H9 (cell line): ENCODE results near the gene PRF1. TPM values are rescaled to one million over a fixed set of nuclear protein-coding genes. Genes with fewer than 3 reads are reported as not detected.

ENCODE experiments used
- DNase-seq: peaks from one replicate; pipeline ENCODE4 v3.0.0-alpha.2; 2017
- H2AFZ ChIP-seq: one replicate; pipeline ENCODE4 v1.6.1; 2013; ENCODE audit warnings: mild to moderate bottlenecking, low read length, control low read depth, moderate library complexity
- H2AK5ac ChIP-seq: 2 replicates; pipeline ENCODE4 v1.6.1; 2013; ENCODE audit warnings: low read length, control low read depth, mixed read lengths; ENCODE audit not compliant: insufficient read length
- H2BK120ac ChIP-seq: one replicate; pipeline ENCODE4 v1.6.1; 2013; ENCODE audit warnings: low read depth, mild to moderate bottlenecking, low read length, control low read depth, inconsistent platforms; ENCODE audit not compliant: poor library complexity, severe bottlenecking
- H2BK12ac ChIP-seq: 2 replicates; pipeline ENCODE4 v1.6.1; 2013; ENCODE audit warnings: low read length, control low read depth, mixed read lengths, low read depth; ENCODE audit not compliant: insufficient read length
- H2BK15ac ChIP-seq: 2 replicates; pipeline ENCODE4 v1.6.1; 2013; ENCODE audit warnings: low read depth, low read length, control low read depth
- H2BK20ac ChIP-seq: one replicate; pipeline ENCODE4 v1.6.1; 2013; ENCODE audit warnings: low read depth, mild to moderate bottlenecking, low read length, control low read depth, inconsistent platforms; ENCODE audit not compliant: poor library complexity, severe bottlenecking
- H2BK5ac ChIP-seq: 2 replicates; pipeline ENCODE4 v1.6.1; 2013; ENCODE audit warnings: low read length, control low read depth, mixed read lengths; ENCODE audit not compliant: insufficient read length
- H3K14ac ChIP-seq: 2 replicates; pipeline ENCODE4 v1.6.1; 2013; ENCODE audit warnings: low read length, control low read depth; ENCODE audit not compliant: insufficient read depth
- H3K18ac ChIP-seq: 2 replicates; pipeline ENCODE4 v1.6.1; 2013; ENCODE audit warnings: low read depth, mild to moderate bottlenecking, mixed read lengths, low read length, control low read depth; ENCODE audit not compliant: insufficient read length
- H3K23ac ChIP-seq: 2 replicates; pipeline ENCODE4 v1.6.1; 2013; ENCODE audit warnings: low read length, control low read depth, mixed read lengths, low read depth; ENCODE audit not compliant: insufficient read length
- H3K23me2 ChIP-seq: 2 replicates; pipeline ENCODE4 v1.6.1; 2013; ENCODE audit warnings: low read depth, mild to moderate bottlenecking, mixed read lengths, low read length, control low read depth; ENCODE audit not compliant: insufficient read length, poor library complexity, severe bottlenecking
- H3K27ac ChIP-seq: 2 replicates; pipeline ENCODE4 v1.5.1; 2013; ENCODE audit warnings: low read length, control low read depth, mixed read lengths, low read depth; ENCODE audit not compliant: insufficient read length
- H3K27me3 ChIP-seq: 2 replicates; pipeline ENCODE4 v1.6.1; 2013; ENCODE audit warnings: low read length, control low read depth, inconsistent platforms; ENCODE audit not compliant: insufficient read depth
- H3K4ac ChIP-seq: 2 replicates; pipeline ENCODE4 v1.6.1; 2013; ENCODE audit warnings: low read depth, mild to moderate bottlenecking, control low read depth, inconsistent platforms, low read length, moderate library complexity
- H3K4me1 ChIP-seq: 2 replicates; pipeline ENCODE4 v1.6.1; 2013; ENCODE audit warnings: low read length, control low read depth, inconsistent platforms; ENCODE audit not compliant: insufficient read depth
- H3K4me2 ChIP-seq: 2 replicates; pipeline ENCODE4 v1.6.1; 2013; ENCODE audit warnings: low read length, control low read depth, mixed read lengths; ENCODE audit not compliant: insufficient read length, insufficient read depth
- H3K56ac ChIP-seq: 2 replicates; pipeline ENCODE4 v1.6.1; 2013; ENCODE audit warnings: low read depth, mild to moderate bottlenecking, mixed read lengths, low read length, control low read depth; ENCODE audit not compliant: insufficient read length
- H3K79me1 ChIP-seq: 2 replicates; pipeline ENCODE4 v1.6.1; 2013; ENCODE audit warnings: low read depth, mild to moderate bottlenecking, moderate library complexity, low read length, control low read depth, inconsistent platforms; ENCODE audit not compliant: insufficient read depth, poor library complexity, severe bottlenecking
- H3K79me2 ChIP-seq: 2 replicates; pipeline ENCODE4 v1.6.1; 2013; ENCODE audit warnings: low read length, control low read depth, inconsistent platforms; ENCODE audit not compliant: insufficient read depth
- H3K9ac ChIP-seq: 2 replicates; pipeline ENCODE4 v1.6.1; 2013; ENCODE audit warnings: low read length, control low read depth, mixed read lengths; ENCODE audit not compliant: insufficient read length; ENCODE audit errors: extremely low read depth
- H3K9me3 ChIP-seq: one replicate; pipeline ENCODE4 v1.6.1; 2013; ENCODE audit warnings: low read depth, low read length, inconsistent platforms; ENCODE audit not compliant: control insufficient read depth
- H3T11ph ChIP-seq: one replicate; pipeline ENCODE4 v1.6.1; 2013; ENCODE audit warnings: mild to moderate bottlenecking, low read length, control low read depth, inconsistent platforms
- H4K20me1 ChIP-seq: one replicate; pipeline ENCODE4 v1.6.1; 2013; ENCODE audit not compliant: control insufficient read depth, insufficient read length, insufficient read depth
- H4K5ac ChIP-seq: 2 replicates; pipeline ENCODE4 v1.6.1; 2013; ENCODE audit warnings: low read depth, mild to moderate bottlenecking, mixed read lengths, low read length, control low read depth; ENCODE audit not compliant: insufficient read length
- H4K8ac ChIP-seq: replicated peaks from 2 replicates; pipeline ENCODE4 v1.6.1; 2013; ENCODE audit warnings: low read length, control low read depth, mixed read lengths, low read depth; ENCODE audit not compliant: insufficient read length
- H4K91ac ChIP-seq: 2 replicates; pipeline ENCODE4 v1.6.1; 2013; ENCODE audit warnings: low read depth, mild to moderate bottlenecking, moderate library complexity, mixed read lengths, low read length, control low read depth; ENCODE audit not compliant: insufficient read length
- H3K27ac Mint-ChIP-seq, 3 experiments: 2 replicates in 2 of 3; 3 replicates in 1 of 3; pipeline ENCODE4 v1.8.0; 2020 to 2021; ENCODE audit warnings: mixed read lengths in 3 of 3, mild to moderate bottlenecking in 1 of 3, moderate library complexity in 1 of 3
- H3K27me3 Mint-ChIP-seq: 2 replicates; pipeline ENCODE4 v1.8.0; 2021; ENCODE audit warnings: low read depth, mild to moderate bottlenecking, moderate library complexity, mixed read lengths
- H3K36me3 Mint-ChIP-seq, 3 experiments: 2 replicates in 2 of 3; 3 replicates in 1 of 3; pipeline ENCODE4 v1.8.0; 2020 to 2021; ENCODE audit warnings: low read depth in 3 of 3, mixed read lengths in 3 of 3; ENCODE audit not compliant: insufficient read depth in 1 of 3
- H3K4me1 Mint-ChIP-seq, 2 experiments: 2 replicates each; pipeline ENCODE4 v1.8.0; 2020; ENCODE audit warnings: mixed read lengths in 2 of 2
- H3K4me3 Mint-ChIP-seq, 2 experiments: 2 replicates in 1 of 2; 3 replicates in 1 of 2; pipeline ENCODE4 v1.8.0; 2020 to 2021; ENCODE audit warnings: mild to moderate bottlenecking in 2 of 2, mixed read lengths in 2 of 2, moderate library complexity in 1 of 2
- H3K9me3 Mint-ChIP-seq, 2 experiments: 2 replicates in 1 of 2; 3 replicates in 1 of 2; pipeline ENCODE4 v1.8.0; 2020; ENCODE audit warnings: mild to moderate bottlenecking in 2 of 2, mixed read lengths in 2 of 2, moderate library complexity in 1 of 2
- WGBS: extraction: QIAGEN DNeasy Blood & Tissue Kit; methylation state at CpG from one replicate; pipeline ENCODE4 v1.1.7; 2013; ENCODE audit warnings: missing lambda C conversion rate, low lambda C conversion rate, mixed read lengths; ENCODE audit not compliant: insufficient read length; ENCODE audit errors: extremely low coverage; 5-methylcytosine and 5-hydroxymethylcytosine counted together
- total RNA-seq: library from RNA; stranded (reverse); gene quantifications from 2 replicates; pipeline ENCODE4 v1.2.1, GENCODE V29; 2021
- TF ChIP-seq, protein P1 (sequence below): fragments of 200-600 bp; sonication (generic); conservative IDR thresholded peaks from 3 replicates; pipeline ENCODE4 v1.8.0; 2021; ENCODE audit warnings: antibody characterized with exemption, mild to moderate bottlenecking

PRF1 gene
- total RNA-seq, 1 experiment from 2014 or later: not detected

DNA sequence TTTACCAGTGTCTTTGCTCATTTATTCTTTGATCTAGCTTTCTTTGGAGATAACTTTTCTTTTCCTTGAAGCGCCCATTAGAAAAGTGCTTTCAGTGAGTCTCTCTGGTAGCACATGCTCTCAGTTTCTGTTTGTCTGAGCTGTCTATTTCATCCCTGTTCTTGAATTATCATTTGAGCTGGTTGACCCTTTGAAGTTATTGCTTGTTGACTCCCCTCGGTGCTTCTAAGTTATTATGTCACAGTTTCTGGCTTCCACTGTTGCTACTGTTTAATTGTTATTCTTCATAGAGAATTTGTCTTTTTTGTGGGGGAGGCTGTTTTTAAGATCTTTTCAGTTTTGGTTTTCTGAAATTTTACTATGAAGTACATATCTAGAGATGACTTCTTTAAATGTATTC is 11.4 kb upstream of the PRF1 start:
- Histone ChIP-seq H2AFZ (no peak overlapping the region), H3K9ac (no peak overlapping the region), H3T11ph (no peak overlapping the region), H3K27me3 (no peaks in the 10 kb centered on the region), H3K23ac (no peak overlapping the region), H3K14ac (no peak overlapping the region), H3K79me1 (no peaks in the 10 kb centered on the region), H4K20me1 (no peaks in the 10 kb centered on the region), H2BK12ac (no peak overlapping the region), H3K23me2 (no peaks in the 10 kb centered on the region), H4K5ac (no peak overlapping the region), H2AK5ac (no peak overlapping the region), H3K9me3 (no peaks in the 10 kb centered on the region), H2BK5ac (no peak overlapping the region), H3K79me2 (no peaks in the 10 kb centered on the region), H3K56ac (no peak overlapping the region), H3K4me2 (no peak overlapping the region), H3K18ac (no peak overlapping the region), H3K27ac (no peak overlapping the region), H4K8ac (no peak overlapping the region), H3K4ac (no peak overlapping the region), H2BK20ac (no peak overlapping the region), H4K91ac (no peak overlapping the region), H2BK120ac (no peak overlapping the region), H2BK15ac (no peak overlapping the region), H3K4me1 (no peaks in the 10 kb centered on the region)
- Mint-ChIP-seq H3K4me3 (no peak overlapping the region), H3K9me3 (peaks cover 0 to 3% of the 10 kb centered on the region in 2 experiments; a peak in 2 of 5 replicates), H3K27ac (no peak overlapping the region), H3K27me3 (no peaks in the 10 kb centered on the region), H3K36me3 (peaks cover 0 to 4% (median 1%) of the 10 kb centered on the region in 3 experiments; a peak in 1 of 7 replicates), H3K4me1 (peaks cover 4 to 6% of the 10 kb centered on the region in 2 experiments; a peak in 2 of 4 replicates)
- TF ChIP-seq, protein P1, sequence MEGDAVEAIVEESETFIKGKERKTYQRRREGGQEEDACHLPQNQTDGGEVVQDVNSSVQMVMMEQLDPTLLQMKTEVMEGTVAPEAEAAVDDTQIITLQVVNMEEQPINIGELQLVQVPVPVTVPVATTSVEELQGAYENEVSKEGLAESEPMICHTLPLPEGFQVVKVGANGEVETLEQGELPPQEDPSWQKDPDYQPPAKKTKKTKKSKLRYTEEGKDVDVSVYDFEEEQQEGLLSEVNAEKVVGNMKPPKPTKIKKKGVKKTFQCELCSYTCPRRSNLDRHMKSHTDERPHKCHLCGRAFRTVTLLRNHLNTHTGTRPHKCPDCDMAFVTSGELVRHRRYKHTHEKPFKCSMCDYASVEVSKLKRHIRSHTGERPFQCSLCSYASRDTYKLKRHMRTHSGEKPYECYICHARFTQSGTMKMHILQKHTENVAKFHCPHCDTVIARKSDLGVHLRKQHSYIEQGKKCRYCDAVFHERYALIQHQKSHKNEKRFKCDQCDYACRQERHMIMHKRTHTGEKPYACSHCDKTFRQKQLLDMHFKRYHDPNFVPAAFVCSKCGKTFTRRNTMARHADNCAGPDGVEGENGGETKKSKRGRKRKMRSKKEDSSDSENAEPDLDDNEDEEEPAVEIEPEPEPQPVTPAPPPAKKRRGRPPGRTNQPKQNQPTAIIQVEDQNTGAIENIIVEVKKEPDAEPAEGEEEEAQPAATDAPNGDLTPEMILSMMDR: no peak
- no CpG with 5 or more reads among the region's 2 CpGs for WGBS
- no peak for DNase-seq
